Pancreas (tissue), 10 donors: ENCODE results near the gene HOXD4. TPM values are rescaled to one million over a fixed set of nuclear protein-coding genes. Genes with fewer than 3 reads are reported as not detected.

Experiments
- ATAC-seq, 4 donors: fragments of 200-7000 bp; cut with Tn5 transposase; one replicate each; pipeline versions ENCODE4 v1.8.0 to v1.9.1; 2020; ENCODE audit warnings: mild to moderate bottlenecking in 4 of 4, moderate library complexity in 4 of 4
- DNase-seq, 6 donors: peaks; one replicate each; pipeline ENCODE4 v3.0.0-alpha.2; 2020
- FAIRE-seq: peaks from 2 replicates; lab custom pipeline; 2012; peaks lifted over from hg19 to GRCh38; lab: Jason Lieb, UNC
- H3K27ac ChIP-seq, 4 donors: fragments of 200-600 bp; sonication (generic); 1 replicate in 3 of 4; 2 replicates in 1 of 4; pipeline versions ENCODE4 v1.5.0 to v1.8.0; 2020
- H3K27me3 ChIP-seq, 4 donors: fragments of 200-600 bp; one replicate each; pipeline ENCODE4 v1.8.0; 2021
- H3K36me3 ChIP-seq, 3 donors: fragments of 200-600 bp; sonication (generic) in 1 of 3; one replicate each; pipeline versions ENCODE4 v1.5.0 to v1.8.0; 2020 to 2021
- H3K4me1 ChIP-seq, 3 donors: fragments of 200-600 bp; one replicate each; pipeline ENCODE4 v1.8.0; 2021
- H3K4me3 ChIP-seq, 4 donors: fragments of 200-600 bp; sonication (generic) in 2 of 4; one replicate each; pipeline versions ENCODE4 v1.5.0 to v1.8.0; 2020 to 2021
- H3K9me3 ChIP-seq, 4 donors: fragments of 200-600 bp; one replicate each; pipeline ENCODE4 v1.8.0; 2021
- WGBS, 2 donors: extraction: QIAGEN DNeasy Blood & Tissue Kit; methylation state at CpG; one replicate each; pipeline ENCODE4 v1.1.7; 2013; 5-methylcytosine and 5-hydroxymethylcytosine counted together
- intact Hi-C, 3 donors: fragments of 100-400 bp; cut with DNase I; formaldehyde crosslinking; loops; one replicate each; pipeline versions ENCODE4 v1.11.1 to v1.14.2; 2022
- polyA plus RNA-seq, 2 donors: library from polyadenylated mRNA; stranded (reverse); fragments of 200-250 nt; gene quantifications; one replicate each; pipeline ENCODE4 v1.2.3, GENCODE V29; 2013
- total RNA-seq, 6 donors: library from RNA; stranded (reverse); fragmentation: NEBNext Ultra II Directional in 4 of 6; extraction: Animal tissue kit (Norgen Biotek cat#: 25700) in 4 of 6; gene quantifications; one replicate each; pipeline versions ENCODE4 v1.2.1 to v1.2.4, GENCODE V29; 2021 to 2023
- TF ChIP-seq, protein P1 (sequence below), 4 donors: fragments of 200-600 bp; sonication (generic) in 3 of 4; IDR thresholded peaks; one replicate each; pipeline versions ENCODE4 v1.5.0 to v1.8.0; 2021; ENCODE audit warnings: antibody characterized with exemption in 4 of 4
- donor health status: healthy with polysubstance abuse.
- donor health status: DM: no; HTN: no; CAD: no; lungs with moderate emphysema.
- donor health status: DM: no; HTN: no; CAD: no.
- donor health status: control.
- donor health status: control.
- donor health status: Bipolar disorder and iron deficiency.
- donor health status: DM: yes; HTN: yes; CAD: no.
- donor health status: DM: no; HTN: no; CAD: no.
- donor health status: DM: no; HTN: no; CAD: no.
- donor health status: DM: yes; HTN: yes; CAD: no.

The HOXD4 gene
- total and polyA plus RNA-seq, 8 donors, result 0.13 to 1.8 (median 0.31) TPM; not detected in 2

DNA sequence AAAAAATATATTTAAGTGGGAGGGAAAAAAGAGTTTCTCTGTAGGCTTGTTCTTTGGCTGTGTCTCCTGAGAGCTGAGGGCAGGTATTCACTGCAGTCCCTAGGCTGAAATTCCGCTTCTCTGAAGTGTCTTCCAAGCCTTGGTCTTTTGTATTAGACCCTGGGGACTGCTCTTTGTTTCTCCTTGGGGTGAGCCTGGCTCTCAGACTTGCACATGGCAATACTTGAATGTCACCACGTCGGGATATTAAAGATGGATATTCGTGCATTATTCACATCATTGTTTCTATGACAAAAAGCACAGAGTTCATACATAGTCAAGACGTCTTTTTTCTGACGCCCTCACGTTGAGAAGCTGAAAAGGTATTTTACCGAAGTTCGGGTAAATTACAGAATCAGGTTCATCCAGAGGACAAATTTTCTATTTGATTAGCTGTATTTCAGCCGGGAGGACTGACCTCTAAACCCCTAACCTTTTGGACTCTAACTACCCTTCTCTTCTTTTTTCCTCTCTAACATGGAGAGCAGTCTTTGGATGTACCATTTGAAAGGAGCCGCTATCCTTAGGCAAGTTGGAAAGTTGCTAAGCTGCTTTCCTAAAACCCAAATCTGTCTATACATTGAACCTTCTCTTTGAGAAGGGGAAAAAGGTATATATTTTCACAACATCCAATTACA lies 3.4 kb downstream of the HOXD4 start:
- no peaks in the 10 kb centered on the region for H3K36me3 ChIP-seq
- TF ChIP-seq, protein P1, sequence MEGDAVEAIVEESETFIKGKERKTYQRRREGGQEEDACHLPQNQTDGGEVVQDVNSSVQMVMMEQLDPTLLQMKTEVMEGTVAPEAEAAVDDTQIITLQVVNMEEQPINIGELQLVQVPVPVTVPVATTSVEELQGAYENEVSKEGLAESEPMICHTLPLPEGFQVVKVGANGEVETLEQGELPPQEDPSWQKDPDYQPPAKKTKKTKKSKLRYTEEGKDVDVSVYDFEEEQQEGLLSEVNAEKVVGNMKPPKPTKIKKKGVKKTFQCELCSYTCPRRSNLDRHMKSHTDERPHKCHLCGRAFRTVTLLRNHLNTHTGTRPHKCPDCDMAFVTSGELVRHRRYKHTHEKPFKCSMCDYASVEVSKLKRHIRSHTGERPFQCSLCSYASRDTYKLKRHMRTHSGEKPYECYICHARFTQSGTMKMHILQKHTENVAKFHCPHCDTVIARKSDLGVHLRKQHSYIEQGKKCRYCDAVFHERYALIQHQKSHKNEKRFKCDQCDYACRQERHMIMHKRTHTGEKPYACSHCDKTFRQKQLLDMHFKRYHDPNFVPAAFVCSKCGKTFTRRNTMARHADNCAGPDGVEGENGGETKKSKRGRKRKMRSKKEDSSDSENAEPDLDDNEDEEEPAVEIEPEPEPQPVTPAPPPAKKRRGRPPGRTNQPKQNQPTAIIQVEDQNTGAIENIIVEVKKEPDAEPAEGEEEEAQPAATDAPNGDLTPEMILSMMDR (IDR thresholded peaks at IDR 0.05), result no peak
- DNase-seq (no peak), FAIRE-seq (no peak), ATAC-seq (no peak)
- no peak overlapping the region for H3K27ac ChIP-seq
- no peaks in the 10 kb centered on the region for H3K9me3 ChIP-seq
- intact Hi-C loops, result loop anchor here in 1 of 3 donors (10.0 kb wide), 1 partner anchor 410 kb away; no protein-coding TSS in a partner anchor
- no peak overlapping the region for H3K4me3 ChIP-seq
- H3K4me1 ChIP-seq, result peaks cover 0 to 7% (median 0%) of the 10 kb centered on the region in 3 donors
- peaks cover 0 to 50% (median 16%) of the 10 kb centered on the region in 4 donors for H3K27me3 ChIP-seq
- WGBS, 2 donors, result 11 to 17% methylated on average over 11 of the region's 11 CpGs

GRCh38 chr2:176155356-176156044 lies 4.2 kb downstream of the HOXD4 start:
- no peak for DNase-seq
- Histone ChIP-seq H3K27ac (no peak overlapping the region), H3K27me3 (peaks cover 0 to 50% (median 15%) of the 10 kb centered on the region in 4 donors), H3K9me3 (no peaks in the 10 kb centered on the region), H3K4me1 (peaks cover 0 to 8% (median 0%) of the 10 kb centered on the region in 3 donors), H3K36me3 (no peaks in the 10 kb centered on the region), H3K4me3 (no peak overlapping the region)
- no peak for ATAC-seq
- TF ChIP-seq, protein P1 (IDR thresholded peaks at IDR 0.05), result no peak
- 8 to 11% methylated on average over 6 of the region's 6 CpGs for WGBS, 2 donors
- intact Hi-C loops, result loop anchor here in 1 of 3 donors (10.0 kb wide), 1 partner anchor 409 kb away; no protein-coding TSS in a partner anchor
- FAIRE-seq, result no peak

DNA sequence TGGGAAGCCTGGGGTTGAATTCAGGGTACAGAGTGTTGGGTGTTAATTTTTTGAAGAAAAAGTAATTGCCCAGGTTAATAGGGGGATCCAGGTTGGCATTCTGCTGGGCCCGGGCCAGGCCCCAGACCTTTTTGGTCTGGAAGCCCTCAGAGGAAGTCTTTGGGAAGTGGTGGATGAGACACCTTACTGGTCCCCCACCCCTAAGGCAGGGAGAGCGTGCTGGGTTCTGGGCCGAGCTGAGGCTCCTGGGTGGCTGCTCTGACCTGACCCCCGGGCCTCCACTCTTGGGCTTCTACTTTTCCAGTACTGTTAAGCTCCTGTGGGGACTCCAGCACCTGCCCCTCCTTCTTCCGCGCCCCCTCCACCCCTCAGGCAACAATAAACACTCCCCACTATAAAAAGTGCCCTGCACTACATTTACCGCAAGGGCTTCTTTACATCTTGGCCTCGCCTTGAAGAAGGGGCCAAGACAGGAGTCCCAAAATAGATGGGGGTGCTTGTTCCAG lies 5.0 kb downstream of the HOXD4 start:
- TF ChIP-seq, protein P1 (IDR thresholded peaks at IDR 0.05), result no peak
- Histone ChIP-seq H3K27me3 (peaks cover 0 to 58% (median 15%) of the 10 kb centered on the region in 4 donors), H3K4me1 (peaks cover 0 to 8% (median 0%) of the 10 kb centered on the region in 3 donors), H3K36me3 (no peaks in the 10 kb centered on the region), H3K9me3 (no peaks in the 10 kb centered on the region), H3K4me3 (no peak overlapping the region), H3K27ac (no peak overlapping the region)
- WGBS, 2 donors, result 13 to 22% methylated on average over 8 of the region's 8 CpGs
- FAIRE-seq (no peak), ATAC-seq (no peak), DNase-seq (no peak)
- intact Hi-C loops, result loop anchor here in 1 of 3 donors (10.0 kb wide), 1 partner anchor 408 kb away; no protein-coding TSS in a partner anchor

- DNase-seq (no peak), ATAC-seq (no peak), FAIRE-seq (no peak)
- Histone ChIP-seq H3K27ac (no peak within 1 kb of the TSS), H3K9me3 (no peaks in the 10 kb centered on the region), H3K4me1 (peaks cover 0 to 8% (median 0%) of the 10 kb centered on the region in 3 donors), H3K27me3 (peaks cover 0 to 64% (median 15%) of the 10 kb centered on the region in 4 donors), H3K36me3 (no peaks in the 10 kb centered on the region), H3K4me3 (peak within 1 kb of the TSS in 1 of 4 donors; percentile 28)
- TF ChIP-seq, protein P1 (IDR thresholded peaks at IDR 0.05), result no peak
- 5 to 6% methylated on average over 48 of the region's 48 CpGs for WGBS, 2 donors
- intact Hi-C loops, result loop anchor here in 1 of 3 donors (10.0 kb wide), 1 partner anchor 408 kb away; no protein-coding TSS in a partner anchor
Measured at GRCh38 chr2:176156807-176157498, 5.6 kb downstream of the HOXD4 start, which contains the start of gene HOXD3. HOXD3 (plus strand) TSS chr2:176157307; CDS start chr2:176169115, 11,808 bp downstream.
